HepG2 (cell line): ENCODE results near the gene NT5DC2. TPM values are rescaled to one million over a fixed set of nuclear protein-coding genes. Genes with fewer than 3 reads are reported as not detected.

Source experiments
- ARNT ChIP-seq: fragments of 450-650 bp; IDR thresholded peaks from 2 replicates; pipeline ENCODE4 v1.6.1; 2017
- DNMT3B ChIP-seq: conservative IDR thresholded peaks from 2 replicates; pipeline ENCODE4 v1.6.1; 2016; ENCODE audit warnings: missing biosample characterization, control low read depth
- ZNF597 ChIP-seq: sonication (generic); formaldehyde crosslinking; IDR thresholded peaks from 2 replicates; pipeline ENCODE4 v1.5.0; 2020; ENCODE audit warnings: missing genetic modification reagents
- ZNF674 ChIP-seq: sonication (generic); formaldehyde crosslinking; IDR thresholded peaks from 2 replicates; pipeline ENCODE4 v1.5.0; 2020; ENCODE audit warnings: low read depth, mild to moderate bottlenecking, missing genetic modification reagents
- ZNF724P ChIP-seq: sonication (generic); formaldehyde crosslinking; IDR thresholded peaks from 2 replicates; pipeline ENCODE4 v1.8.0; 2022; ENCODE audit warnings: missing genetic modification reagents, borderline replicate concordance
- ZNF839 ChIP-seq: sonication (generic); formaldehyde crosslinking; IDR thresholded peaks from 2 replicates; pipeline ENCODE4 v1.4.0; 2020; ENCODE audit warnings: missing genetic modification reagents, mild to moderate bottlenecking, borderline replicate concordance
- polyA plus RNA-seq, 8 experiments: library from polyadenylated mRNA; depleted of rRNA in 3 of 8; stranded (reverse) in 7 of 8; unstranded in 1 of 8; fragments of >200 nt; fragmentation: Illumina TruSeq in 4 of 8; extraction: Trizol in 4 of 8; gene quantifications; 2 replicates each; pipeline versions ENCODE4 v1.2.1 to v1.2.3, GENCODE V29; 2011 to 2016; ENCODE audit warnings: low read depth in 4 of 8, missing spikeins in 1 of 8, mixed read lengths in 1 of 8; ENCODE audit not compliant: insufficient read depth in 1 of 8
- total RNA-seq, 5 experiments: library from RNA; depleted of rRNA; stranded (reverse); fragments of >200 nt; fragmentation: Illumina TruSeq; extraction: Trizol; gene quantifications; 2 replicates each; pipeline ENCODE4 v1.2.3, GENCODE V29; 2016; ENCODE audit warnings: low read depth in 1 of 5
- TF ChIP-seq, protein P1 (sequence below): IDR thresholded peaks from 2 replicates; pipeline ENCODE4 v1.6.1; 2016
- TF ChIP-seq, protein P2 (sequence below): sonication (generic); formaldehyde crosslinking; IDR thresholded peaks from 2 replicates; pipeline ENCODE4 v1.4.0; 2020; ENCODE audit warnings: missing genetic modification reagents
- TF ChIP-seq, protein P3 (sequence below), 2 experiments: sonication (generic) in 1 of 2; formaldehyde crosslinking in 1 of 2; IDR thresholded peaks; 2 replicates each; pipeline versions ENCODE4 v1.5.1 to v1.6.1; 2011 to 2020; ENCODE audit warnings: borderline replicate concordance in 1 of 2, low read depth in 1 of 2, low read length in 1 of 2, mild to moderate bottlenecking in 1 of 2, missing genetic modification reagents in 1 of 2, moderate library complexity in 1 of 2
- TF ChIP-seq, protein P4 (sequence below): sonication (generic); formaldehyde crosslinking; IDR thresholded peaks from 2 replicates; pipeline ENCODE4 v1.5.0; 2020; ENCODE audit warnings: mild to moderate bottlenecking, missing genetic modification reagents, borderline replicate concordance

The NT5DC2 gene
- total and polyA plus RNA-seq, 2 of the 13 experiments (the other 11 are each of a cell fraction or from before 2014, with no cell fraction given): 131 to 240 TPM

- TF ChIP-seq, protein P1, sequence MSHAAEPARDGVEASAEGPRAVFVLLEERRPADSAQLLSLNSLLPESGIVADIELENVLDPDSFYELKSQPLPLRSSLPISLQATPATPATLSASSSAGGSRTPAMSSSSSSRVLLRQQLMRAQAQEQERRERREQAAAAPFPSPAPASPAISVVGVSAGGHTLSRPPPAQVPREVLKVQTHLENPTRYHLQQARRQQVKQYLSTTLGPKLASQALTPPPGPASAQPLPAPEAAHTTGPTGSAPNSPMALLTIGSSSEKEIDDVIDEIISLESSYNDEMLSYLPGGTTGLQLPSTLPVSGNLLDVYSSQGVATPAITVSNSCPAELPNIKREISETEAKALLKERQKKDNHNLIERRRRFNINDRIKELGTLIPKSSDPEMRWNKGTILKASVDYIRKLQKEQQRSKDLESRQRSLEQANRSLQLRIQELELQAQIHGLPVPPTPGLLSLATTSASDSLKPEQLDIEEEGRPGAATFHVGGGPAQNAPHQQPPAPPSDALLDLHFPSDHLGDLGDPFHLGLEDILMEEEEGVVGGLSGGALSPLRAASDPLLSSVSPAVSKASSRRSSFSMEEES (CRISPR knock-in tag): 0 out of 2 replicates have a peak, but pooled peaks have one; percentile 15
- 0 out of 2 replicates have a peak, but pooled peaks have one; percentile 10 for TF ChIP-seq ZNF674 (CRISPR knock-in tag)
- TF ChIP-seq ZNF724P (CRISPR knock-in tag): no peak
- TF ChIP-seq, protein P2, sequence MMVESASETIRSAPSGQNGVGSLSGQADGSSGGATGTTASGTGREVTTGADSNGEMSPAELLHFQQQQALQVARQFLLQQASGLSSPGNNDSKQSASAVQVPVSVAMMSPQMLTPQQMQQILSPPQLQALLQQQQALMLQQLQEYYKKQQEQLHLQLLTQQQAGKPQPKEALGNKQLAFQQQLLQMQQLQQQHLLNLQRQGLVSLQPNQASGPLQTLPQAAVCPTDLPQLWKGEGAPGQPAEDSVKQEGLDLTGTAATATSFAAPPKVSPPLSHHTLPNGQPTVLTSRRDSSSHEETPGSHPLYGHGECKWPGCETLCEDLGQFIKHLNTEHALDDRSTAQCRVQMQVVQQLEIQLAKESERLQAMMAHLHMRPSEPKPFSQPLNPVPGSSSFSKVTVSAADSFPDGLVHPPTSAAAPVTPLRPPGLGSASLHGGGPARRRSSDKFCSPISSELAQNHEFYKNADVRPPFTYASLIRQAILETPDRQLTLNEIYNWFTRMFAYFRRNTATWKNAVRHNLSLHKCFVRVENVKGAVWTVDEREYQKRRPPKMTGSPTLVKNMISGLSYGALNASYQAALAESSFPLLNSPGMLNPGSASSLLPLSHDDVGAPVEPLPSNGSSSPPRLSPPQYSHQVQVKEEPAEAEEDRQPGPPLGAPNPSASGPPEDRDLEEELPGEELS (CRISPR knock-in tag): no peak
- no peak for TF ChIP-seq ARNT
- TF ChIP-seq, protein P3, sequence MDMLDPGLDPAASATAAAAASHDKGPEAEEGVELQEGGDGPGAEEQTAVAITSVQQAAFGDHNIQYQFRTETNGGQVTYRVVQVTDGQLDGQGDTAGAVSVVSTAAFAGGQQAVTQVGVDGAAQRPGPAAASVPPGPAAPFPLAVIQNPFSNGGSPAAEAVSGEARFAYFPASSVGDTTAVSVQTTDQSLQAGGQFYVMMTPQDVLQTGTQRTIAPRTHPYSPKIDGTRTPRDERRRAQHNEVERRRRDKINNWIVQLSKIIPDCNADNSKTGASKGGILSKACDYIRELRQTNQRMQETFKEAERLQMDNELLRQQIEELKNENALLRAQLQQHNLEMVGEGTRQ (IDR thresholded peaks at IDR 0.05; ENCODE audit: low read depth, low read length): no peak
- TF ChIP-seq, protein P3 (CRISPR knock-in tag; IDR thresholded peaks at IDR 0.05; ENCODE audit: borderline replicate concordance): no peak; the same call in 1 of the 2 replicates
- no peak for TF ChIP-seq ZNF597 (CRISPR knock-in tag)
- no peak for TF ChIP-seq ZNF839
- TF ChIP-seq, protein P4, sequence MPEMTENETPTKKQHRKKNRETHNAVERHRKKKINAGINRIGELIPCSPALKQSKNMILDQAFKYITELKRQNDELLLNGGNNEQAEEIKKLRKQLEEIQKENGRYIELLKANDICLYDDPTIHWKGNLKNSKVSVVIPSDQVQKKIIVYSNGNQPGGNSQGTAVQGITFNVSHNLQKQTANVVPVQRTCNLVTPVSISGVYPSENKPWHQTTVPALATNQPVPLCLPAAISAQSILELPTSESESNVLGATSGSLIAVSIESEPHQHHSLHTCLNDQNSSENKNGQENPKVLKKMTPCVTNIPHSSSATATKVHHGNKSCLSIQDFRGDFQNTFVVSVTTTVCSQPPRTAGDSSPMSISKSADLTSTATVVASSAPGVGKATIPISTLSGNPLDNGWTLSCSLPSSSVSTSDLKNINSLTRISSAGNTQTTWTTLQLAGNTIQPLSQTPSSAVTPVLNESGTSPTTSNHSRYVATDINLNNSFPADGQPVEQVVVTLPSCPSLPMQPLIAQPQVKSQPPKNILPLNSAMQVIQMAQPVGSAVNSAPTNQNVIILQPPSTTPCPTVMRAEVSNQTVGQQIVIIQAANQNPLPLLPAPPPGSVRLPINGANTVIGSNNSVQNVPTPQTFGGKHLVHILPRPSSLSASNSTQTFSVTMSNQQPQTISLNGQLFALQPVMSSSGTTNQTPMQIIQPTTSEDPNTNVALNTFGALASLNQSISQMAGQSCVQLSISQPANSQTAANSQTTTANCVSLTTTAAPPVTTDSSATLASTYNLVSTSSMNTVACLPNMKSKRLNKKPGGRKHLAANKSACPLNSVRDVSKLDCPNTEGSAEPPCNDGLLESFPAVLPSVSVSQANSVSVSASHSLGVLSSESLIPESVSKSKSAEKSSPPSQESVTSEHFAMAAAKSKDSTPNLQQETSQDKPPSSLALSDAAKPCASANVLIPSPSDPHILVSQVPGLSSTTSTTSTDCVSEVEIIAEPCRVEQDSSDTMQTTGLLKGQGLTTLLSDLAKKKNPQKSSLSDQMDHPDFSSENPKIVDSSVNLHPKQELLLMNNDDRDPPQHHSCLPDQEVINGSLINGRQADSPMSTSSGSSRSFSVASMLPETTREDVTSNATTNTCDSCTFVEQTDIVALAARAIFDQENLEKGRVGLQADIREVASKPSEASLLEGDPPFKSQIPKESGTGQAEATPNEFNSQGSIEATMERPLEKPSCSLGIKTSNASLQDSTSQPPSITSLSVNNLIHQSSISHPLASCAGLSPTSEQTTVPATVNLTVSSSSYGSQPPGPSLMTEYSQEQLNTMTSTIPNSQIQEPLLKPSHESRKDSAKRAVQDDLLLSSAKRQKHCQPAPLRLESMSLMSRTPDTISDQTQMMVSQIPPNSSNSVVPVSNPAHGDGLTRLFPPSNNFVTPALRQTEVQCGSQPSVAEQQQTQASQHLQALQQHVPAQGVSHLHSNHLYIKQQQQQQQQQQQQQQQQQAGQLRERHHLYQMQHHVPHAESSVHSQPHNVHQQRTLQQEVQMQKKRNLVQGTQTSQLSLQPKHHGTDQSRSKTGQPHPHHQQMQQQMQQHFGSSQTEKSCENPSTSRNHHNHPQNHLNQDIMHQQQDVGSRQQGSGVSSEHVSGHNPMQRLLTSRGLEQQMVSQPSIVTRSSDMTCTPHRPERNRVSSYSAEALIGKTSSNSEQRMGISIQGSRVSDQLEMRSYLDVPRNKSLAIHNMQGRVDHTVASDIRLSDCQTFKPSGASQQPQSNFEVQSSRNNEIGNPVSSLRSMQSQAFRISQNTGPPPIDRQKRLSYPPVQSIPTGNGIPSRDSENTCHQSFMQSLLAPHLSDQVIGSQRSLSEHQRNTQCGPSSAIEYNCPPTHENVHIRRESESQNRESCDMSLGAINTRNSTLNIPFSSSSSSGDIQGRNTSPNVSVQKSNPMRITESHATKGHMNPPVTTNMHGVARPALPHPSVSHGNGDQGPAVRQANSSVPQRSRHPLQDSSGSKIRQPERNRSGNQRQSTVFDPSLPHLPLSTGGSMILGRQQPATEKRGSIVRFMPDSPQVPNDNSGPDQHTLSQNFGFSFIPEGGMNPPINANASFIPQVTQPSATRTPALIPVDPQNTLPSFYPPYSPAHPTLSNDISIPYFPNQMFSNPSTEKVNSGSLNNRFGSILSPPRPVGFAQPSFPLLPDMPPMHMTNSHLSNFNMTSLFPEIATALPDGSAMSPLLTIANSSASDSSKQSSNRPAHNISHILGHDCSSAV (CRISPR knock-in tag): no peak
- TF ChIP-seq DNMT3B (CRISPR knock-in tag): no peak
Measured at GRCh38 chr3:52534281-52535183, 875 bp upstream of the NT5DC2 start (continued).
